Nephron progenitor cell (in vitro differentiated cells): ENCODE data around the gene WAPL.
A peak's percentile ranks its signal among the peaks of the same experiment; 100 is the strongest.

ENCODE experiments used
- DNase-seq: peaks from one replicate; pipeline ENCODE4 v3.0.0; 2021
- H3K27ac Mint-ChIP-seq: 2 replicates; pipeline ENCODE4 v1.8.0; 2021; ENCODE audit warnings: mild to moderate bottlenecking, moderate library complexity, mixed read lengths
- H3K27me3 Mint-ChIP-seq: 2 replicates; pipeline ENCODE4 v1.8.0; 2021; ENCODE audit warnings: mild to moderate bottlenecking, low read depth, mixed read lengths; ENCODE audit not compliant: poor library complexity
- H3K36me3 Mint-ChIP-seq: 2 replicates; pipeline ENCODE4 v1.8.0; 2021; ENCODE audit warnings: low read depth, mixed read lengths
- H3K4me1 Mint-ChIP-seq: 2 replicates; pipeline ENCODE4 v1.8.0; 2021; ENCODE audit warnings: mixed read lengths
- H3K4me3 Mint-ChIP-seq: 2 replicates; pipeline ENCODE4 v1.8.0; 2021; ENCODE audit warnings: mild to moderate bottlenecking, moderate library complexity, mixed read lengths
- H3K9me3 Mint-ChIP-seq: 2 replicates; pipeline ENCODE4 v1.8.0; 2021; ENCODE audit warnings: mild to moderate bottlenecking, moderate library complexity, mixed read lengths
- TF ChIP-seq, protein P1 (sequence below): fragments of 200-600 bp; sonication (generic); IDR thresholded peaks from 2 replicates; pipeline ENCODE4 v1.5.0; 2021; ENCODE audit warnings: antibody characterized with exemption

The WAPL gene

DNA sequence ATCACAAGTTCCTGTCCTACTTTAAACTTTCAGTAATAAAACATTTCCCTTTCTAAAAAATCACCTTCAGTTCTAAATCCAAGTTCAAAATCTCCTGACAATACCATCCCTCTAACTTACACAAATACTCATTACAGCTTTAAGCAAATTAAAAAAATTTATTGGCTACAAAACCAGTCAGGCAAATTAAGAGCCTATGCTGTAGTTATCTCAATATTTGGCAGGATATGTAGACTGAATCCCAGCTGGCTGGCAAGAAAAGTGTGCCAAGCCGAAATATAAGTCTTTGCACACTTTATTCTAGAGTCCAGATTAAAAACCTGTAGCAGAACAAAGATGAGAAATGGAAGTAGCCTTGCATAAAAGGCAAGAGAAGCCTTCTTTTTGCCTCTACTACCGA lies 9.5 kb downstream of the WAPL start:
- Mint-ChIP-seq H3K27ac (no peak overlapping the region), H3K9me3 (no peaks in the 10 kb centered on the region), H3K4me3 (no peak overlapping the region), H3K36me3 (peaks cover 62% of the 10 kb centered on the region), H3K27me3 (no peaks in the 10 kb centered on the region), H3K4me1 (no peaks in the 10 kb centered on the region)
- TF ChIP-seq, protein P1, sequence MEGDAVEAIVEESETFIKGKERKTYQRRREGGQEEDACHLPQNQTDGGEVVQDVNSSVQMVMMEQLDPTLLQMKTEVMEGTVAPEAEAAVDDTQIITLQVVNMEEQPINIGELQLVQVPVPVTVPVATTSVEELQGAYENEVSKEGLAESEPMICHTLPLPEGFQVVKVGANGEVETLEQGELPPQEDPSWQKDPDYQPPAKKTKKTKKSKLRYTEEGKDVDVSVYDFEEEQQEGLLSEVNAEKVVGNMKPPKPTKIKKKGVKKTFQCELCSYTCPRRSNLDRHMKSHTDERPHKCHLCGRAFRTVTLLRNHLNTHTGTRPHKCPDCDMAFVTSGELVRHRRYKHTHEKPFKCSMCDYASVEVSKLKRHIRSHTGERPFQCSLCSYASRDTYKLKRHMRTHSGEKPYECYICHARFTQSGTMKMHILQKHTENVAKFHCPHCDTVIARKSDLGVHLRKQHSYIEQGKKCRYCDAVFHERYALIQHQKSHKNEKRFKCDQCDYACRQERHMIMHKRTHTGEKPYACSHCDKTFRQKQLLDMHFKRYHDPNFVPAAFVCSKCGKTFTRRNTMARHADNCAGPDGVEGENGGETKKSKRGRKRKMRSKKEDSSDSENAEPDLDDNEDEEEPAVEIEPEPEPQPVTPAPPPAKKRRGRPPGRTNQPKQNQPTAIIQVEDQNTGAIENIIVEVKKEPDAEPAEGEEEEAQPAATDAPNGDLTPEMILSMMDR, result no peak
- no peak for DNase-seq

DNA sequence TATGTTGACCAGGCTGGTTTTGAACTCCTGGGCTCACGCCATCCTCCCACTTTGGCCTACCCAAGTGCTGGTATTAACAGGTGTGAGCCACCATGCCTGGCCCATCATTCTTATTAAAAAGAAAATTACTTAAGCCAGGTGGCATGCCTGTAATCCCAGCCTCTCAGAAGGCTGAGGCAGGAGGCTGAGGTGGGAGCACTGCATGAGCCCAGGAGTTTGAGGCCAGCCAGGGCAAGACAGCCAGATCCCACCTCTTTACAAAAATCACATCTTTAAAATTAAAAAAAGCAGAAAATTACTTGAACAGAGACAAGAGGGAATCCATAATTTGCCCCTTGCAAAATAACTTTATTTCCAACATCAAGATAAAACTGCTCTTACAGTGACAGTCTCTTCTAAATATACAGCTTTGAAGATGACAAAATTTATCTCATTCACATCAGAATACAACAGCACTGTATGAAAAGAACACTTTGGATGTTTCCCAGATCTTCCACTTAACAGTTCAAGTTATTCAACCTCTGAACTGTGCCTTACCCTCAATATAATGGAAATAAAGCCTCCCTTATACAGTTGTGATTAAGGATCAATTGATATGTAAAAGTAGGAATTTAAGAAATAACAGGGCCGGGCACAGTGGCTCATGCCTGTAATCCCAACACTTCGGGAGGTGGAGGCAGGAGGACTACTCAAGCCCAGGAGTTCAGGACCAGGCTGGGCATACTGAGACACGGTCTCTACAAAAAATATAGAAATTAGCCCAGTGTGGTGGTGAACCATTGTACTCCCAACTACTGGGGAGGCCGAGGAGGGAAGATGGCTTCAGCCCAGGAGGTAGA lies 10.3 kb downstream of the WAPL start:
- Mint-ChIP-seq H3K4me1 (peaks cover 6% of the 10 kb centered on the region), H3K9me3 (no peaks in the 10 kb centered on the region), H3K4me3 (no peak overlapping the region), H3K27ac (no peak overlapping the region), H3K27me3 (no peaks in the 10 kb centered on the region), H3K36me3 (peaks cover 53% of the 10 kb centered on the region)
- TF ChIP-seq, protein P1, result no peak
- no peak for DNase-seq

DNA sequence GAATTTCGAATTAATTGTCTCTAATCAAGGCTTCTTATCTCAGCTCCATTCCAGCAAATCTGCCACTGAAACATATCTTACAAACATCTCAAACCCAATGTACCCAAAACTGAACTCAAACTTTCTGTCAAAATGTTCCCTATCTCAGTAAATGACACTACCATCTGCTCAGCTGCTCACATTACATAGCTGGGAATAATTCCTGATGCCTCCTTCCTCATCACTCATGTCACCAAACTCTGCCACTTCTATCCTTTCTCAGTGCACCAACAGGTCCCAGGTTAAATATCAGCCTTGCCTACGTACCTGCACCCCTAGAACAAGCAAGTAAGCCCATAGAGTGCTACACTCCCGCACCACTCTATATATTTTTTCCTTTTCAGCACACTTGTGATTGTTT lies 12.4 kb downstream of the WAPL start:
- TF ChIP-seq, protein P1, result no peak
- Mint-ChIP-seq H3K27ac (no peak overlapping the region), H3K4me1 (peaks cover 14% of the 10 kb centered on the region), H3K36me3 (peaks cover 36% of the 10 kb centered on the region), H3K27me3 (no peaks in the 10 kb centered on the region), H3K4me3 (no peak overlapping the region), H3K9me3 (no peaks in the 10 kb centered on the region)
- no peak for DNase-seq

DNA sequence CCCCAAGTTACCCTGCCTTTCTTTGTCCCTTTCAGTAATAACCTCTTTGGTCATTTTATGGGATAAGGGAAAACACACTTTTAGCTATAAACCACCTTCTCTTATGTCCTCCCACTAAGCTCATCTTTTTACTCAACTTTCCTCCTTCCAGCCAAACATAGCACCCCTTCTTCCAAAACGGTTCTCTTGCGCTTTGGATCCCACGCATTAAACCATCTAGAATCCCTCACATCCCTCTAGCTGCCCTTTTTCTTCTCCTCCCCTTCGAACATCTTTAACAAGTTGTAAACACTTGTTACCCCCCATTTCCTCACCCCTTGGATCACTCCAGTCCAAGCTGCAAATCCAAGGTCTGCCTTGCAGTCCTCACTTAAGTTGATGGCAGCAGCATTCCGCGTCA lies 13.4 kb downstream of the WAPL start:
- Mint-ChIP-seq H3K36me3 (peaks cover 35% of the 10 kb centered on the region), H3K27ac (no peak overlapping the region), H3K27me3 (no peaks in the 10 kb centered on the region), H3K4me3 (no peak overlapping the region), H3K9me3 (no peaks in the 10 kb centered on the region), H3K4me1 (peaks cover 14% of the 10 kb centered on the region)
- TF ChIP-seq, protein P1, result no peak
- DNase-seq, result no peak

DNA sequence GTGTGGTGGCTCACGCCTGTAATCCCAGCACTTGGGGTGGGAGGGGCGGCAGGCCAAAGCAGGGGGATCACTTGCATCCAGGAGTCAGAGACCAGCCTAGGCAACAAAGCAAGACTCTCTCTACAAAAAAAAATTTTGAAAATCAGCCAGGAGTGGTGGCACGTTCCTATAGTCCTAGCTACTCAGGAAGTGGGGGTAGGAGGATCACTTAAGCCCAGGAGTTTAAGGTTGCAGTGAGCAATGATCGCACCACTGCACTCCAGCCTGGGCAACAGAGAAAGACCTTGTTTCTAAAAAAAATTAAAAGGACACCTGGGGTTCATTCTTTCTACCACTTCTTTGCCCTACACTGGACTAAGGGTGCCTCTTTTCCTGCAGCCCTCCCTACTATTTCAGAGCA lies 15.1 kb downstream of the WAPL start:
- Mint-ChIP-seq H3K27ac (peak overlapping the region; percentile 84), H3K4me1 (peaks cover 14% of the 10 kb centered on the region), H3K4me3 (no peak overlapping the region), H3K9me3 (no peaks in the 10 kb centered on the region), H3K36me3 (peaks cover 38% of the 10 kb centered on the region), H3K27me3 (no peaks in the 10 kb centered on the region)
- TF ChIP-seq, protein P1, result no peak
- no peak for DNase-seq

DNA sequence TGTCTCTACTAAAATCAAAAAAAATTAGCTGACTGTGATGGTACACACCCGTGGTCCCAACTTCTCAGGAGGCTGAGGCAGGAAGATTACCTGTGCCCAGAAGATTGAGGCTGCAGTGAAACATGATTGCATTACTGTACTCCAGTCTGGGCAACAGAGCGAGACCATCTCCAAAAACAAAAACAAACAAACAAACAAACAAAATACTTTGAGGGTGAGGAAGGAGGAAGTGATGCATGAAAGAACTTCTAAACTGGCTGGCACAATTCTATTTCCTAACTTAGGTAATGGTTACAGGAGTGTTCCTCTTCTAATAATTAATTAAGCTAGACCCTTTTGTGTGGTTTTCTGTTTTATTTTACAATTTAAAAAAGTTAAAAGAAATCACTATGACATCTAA lies 15.5 kb downstream of the WAPL start:
- H3K4me3 Mint-ChIP-seq, result no peak overlapping the region
- H3K27me3 Mint-ChIP-seq, result no peaks in the 10 kb centered on the region
- no peaks in the 10 kb centered on the region for H3K9me3 Mint-ChIP-seq
- peaks cover 37% of the 10 kb centered on the region for H3K36me3 Mint-ChIP-seq
- H3K27ac Mint-ChIP-seq, result peak overlapping the region; percentile 84
- TF ChIP-seq, protein P1, result no peak
- DNase-seq, result no peak
- H3K4me1 Mint-ChIP-seq, result peaks cover 14% of the 10 kb centered on the region
